Fibroblast of lung (primary cell): ENCODE measurements around the gene TMEM125. TPM values are rescaled to one million over a fixed set of nuclear protein-coding genes. Genes with fewer than 3 reads are reported as not detected.

Source experiments
- DNase-seq, 2 donors: peaks; one replicate each; pipeline versions ENCODE4 v3.0.0 to v3.0.0-alpha.2; 2010; ENCODE audit warnings: low read depth in 2 of 2
- H2AFZ ChIP-seq: 2 replicates; pipeline ENCODE4 v1.5.1; 2012; ENCODE audit warnings: low read length, control low read depth, inconsistent platforms
- H3K27ac ChIP-seq: 2 replicates; pipeline ENCODE4 v1.5.1; 2011; ENCODE audit warnings: low read length, control low read depth; ENCODE audit not compliant: insufficient read depth
- H3K27me3 ChIP-seq: 2 replicates; pipeline ENCODE4 v1.5.1; 2011; ENCODE audit warnings: mild to moderate bottlenecking, low read length; ENCODE audit not compliant: control insufficient read depth, insufficient read depth
- H3K36me3 ChIP-seq: 2 replicates; pipeline ENCODE4 v1.5.1; 2011; ENCODE audit warnings: low read length; ENCODE audit not compliant: control insufficient read depth, insufficient read depth
- H3K4me1 ChIP-seq: 2 replicates; pipeline ENCODE4 v1.5.1; 2011; ENCODE audit warnings: low read length; ENCODE audit not compliant: control insufficient read depth, insufficient read depth; ENCODE audit errors: extremely low read depth
- H3K4me2 ChIP-seq: 2 replicates; pipeline ENCODE4 v1.5.1; 2011; ENCODE audit warnings: low read length, control low read depth; ENCODE audit not compliant: insufficient read depth; ENCODE audit errors: extremely low read depth
- H3K4me3 ChIP-seq, 4 experiments: fragments of 200-600 bp in 1 of 4; sonication (generic) in 1 of 4; replicated peaks in 1 of 4; 2 replicates each; pipeline ENCODE4 v1.5.1; 2011 to 2016; ENCODE audit warnings: low read length in 4 of 4, low read depth in 3 of 4, mild to moderate bottlenecking in 3 of 4, control low read depth in 2 of 4, inconsistent platforms in 1 of 4, mixed read lengths in 1 of 4; ENCODE audit not compliant: insufficient read depth in 1 of 4; ENCODE audit errors: control extremely low read depth in 1 of 4
- H3K79me2 ChIP-seq: 2 replicates; pipeline ENCODE4 v1.5.1; 2012; ENCODE audit warnings: mild to moderate bottlenecking, low read length, inconsistent platforms; ENCODE audit not compliant: control insufficient read depth, insufficient read depth
- H3K9ac ChIP-seq: 2 replicates; pipeline ENCODE4 v1.5.1; 2011; ENCODE audit warnings: mild to moderate bottlenecking, low read length, control low read depth; ENCODE audit not compliant: insufficient read depth
- H3K9me3 ChIP-seq: 2 replicates; pipeline ENCODE4 v1.5.1; 2012; ENCODE audit warnings: low read depth, low read length; ENCODE audit not compliant: control insufficient read depth, insufficient read depth
- H4K20me1 ChIP-seq: 2 replicates; pipeline ENCODE4 v1.5.1; 2011; ENCODE audit warnings: low read length; ENCODE audit not compliant: control insufficient read depth, insufficient read depth; ENCODE audit errors: extremely low read depth
- CTCF ChIP-seq, 2 donors: IDR thresholded peaks in 1 of 2; conservative IDR thresholded peaks in 1 of 2; 1 replicate in 1 of 2; 2 replicates in 1 of 2; pipeline ENCODE4 v1.5.1; 2011 to 2012; ENCODE audit warnings: low read length in 2 of 2, control low read depth in 1 of 2, inconsistent platforms in 1 of 2, low read depth in 1 of 2, mild to moderate bottlenecking in 1 of 2
- EZH2 ChIP-seq: IDR thresholded peaks from 2 replicates; pipeline ENCODE4 v1.5.1; 2012; ENCODE audit warnings: low read length, control low read depth, mild to moderate bottlenecking; ENCODE audit errors: missing control alignments
- polyA plus RNA-seq, 2 donors: library from polyadenylated mRNA; depleted of rRNA in 1 of 2; stranded (reverse) in 1 of 2; unstranded in 1 of 2; fragments of >200 nt; gene quantifications; 2 replicates each; pipeline ENCODE4 v1.2.1, GENCODE V29; 2011 to 2012; ENCODE audit warnings: missing spikeins in 1 of 2
- total RNA-seq: library from RNA; depleted of rRNA; stranded (reverse); fragments of >200 nt; gene quantifications from 2 replicates; pipeline ENCODE4 v1.2.1, GENCODE V29; 2014

Gene TMEM125
- total and polyA plus RNA-seq, 2 donors (not counting 1 experiment from before 2014, with no cell fraction given), result 0.03 TPM; not detected in 1

GRCh38 chr1:43280692-43281091, 10.9 kb downstream of the TMEM125 start:
- Histone ChIP-seq H3K4me3 (no peak overlapping the region), H3K27me3 (no peaks in the 10 kb centered on the region), H3K36me3 (no peaks in the 10 kb centered on the region), H3K9ac (no peak overlapping the region), H4K20me1 (no peaks in the 10 kb centered on the region), H2AFZ (no peak overlapping the region), H3K4me2 (no peak overlapping the region), H3K9me3 (no peaks in the 10 kb centered on the region), H3K79me2 (no peaks in the 10 kb centered on the region), H3K4me1 (no peaks in the 10 kb centered on the region), H3K27ac (no peak overlapping the region)
- TF ChIP-seq CTCF (conservative IDR thresholded peaks at IDR 0.05 in 1 of 2, IDR thresholded peaks at IDR 0.05 in 1 of 2; ENCODE audit: low read depth in 1 of 2, low read length in 2 of 2), result no peak
- no peak for TF ChIP-seq EZH2
- DNase-seq, result no peak

- Histone ChIP-seq H3K27me3 (peaks cover 3% of the 10 kb centered on the region), H3K27ac (no peak overlapping the region), H3K9ac (no peak overlapping the region), H3K79me2 (no peaks in the 10 kb centered on the region), H2AFZ (no peak overlapping the region), H3K4me1 (no peaks in the 10 kb centered on the region), H3K9me3 (no peaks in the 10 kb centered on the region), H3K4me2 (no peak overlapping the region), H4K20me1 (no peaks in the 10 kb centered on the region), H3K36me3 (no peaks in the 10 kb centered on the region), H3K4me3 (no peak overlapping the region)
- TF ChIP-seq EZH2, result no peak
- TF ChIP-seq CTCF (conservative IDR thresholded peaks at IDR 0.05 in 1 of 2, IDR thresholded peaks at IDR 0.05 in 1 of 2; ENCODE audit: low read depth in 1 of 2, low read length in 2 of 2), result no peak
- DNase-seq, result no peak
Measured at GRCh38 chr1:43282220-43283195, 12.7 kb downstream of the TMEM125 start.

GRCh38 chr1:43284065-43284464, 14.3 kb downstream of the TMEM125 start:
- H3K9ac ChIP-seq, result no peak overlapping the region
- no peaks in the 10 kb centered on the region for H3K9me3 ChIP-seq
- H3K4me2 ChIP-seq, result no peak overlapping the region
- no peak overlapping the region for H3K4me3 ChIP-seq
- H3K36me3 ChIP-seq, result no peaks in the 10 kb centered on the region
- no peak for DNase-seq
- H2AFZ ChIP-seq, result no peak overlapping the region
- H3K27me3 ChIP-seq, result peaks cover 12% of the 10 kb centered on the region
- no peak overlapping the region for H3K27ac ChIP-seq
- no peaks in the 10 kb centered on the region for H3K79me2 ChIP-seq
- TF ChIP-seq EZH2, result no peak
- no peak for TF ChIP-seq CTCF (conservative IDR thresholded peaks at IDR 0.05 in 1 of 2, IDR thresholded peaks at IDR 0.05 in 1 of 2; ENCODE audit: low read depth in 1 of 2, low read length in 2 of 2)
- no peaks in the 10 kb centered on the region for H3K4me1 ChIP-seq
- no peaks in the 10 kb centered on the region for H4K20me1 ChIP-seq
